ENCODE data around the gene C4orf54.

DNA sequence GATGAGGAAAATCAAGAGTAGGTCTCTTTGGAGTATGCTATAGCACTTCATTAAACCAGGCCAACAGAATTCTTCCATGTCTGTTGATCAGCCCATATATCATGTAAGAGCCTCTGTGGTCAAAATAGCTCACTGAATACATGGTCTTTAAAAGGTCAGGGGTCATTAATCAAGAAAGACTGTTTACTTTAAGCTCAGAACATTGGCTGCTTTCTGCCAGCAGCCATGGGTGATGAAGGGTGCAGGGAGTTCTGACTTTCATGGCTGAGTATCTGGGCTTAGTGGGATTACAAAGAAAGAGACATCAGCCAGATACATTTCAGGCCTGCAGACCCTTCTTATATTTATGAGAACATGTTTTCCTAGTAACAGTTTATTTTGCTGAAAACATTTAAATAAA lies 7.1 kb upstream of the C4orf54 start:
- TF ChIP-seq, protein P1, sequence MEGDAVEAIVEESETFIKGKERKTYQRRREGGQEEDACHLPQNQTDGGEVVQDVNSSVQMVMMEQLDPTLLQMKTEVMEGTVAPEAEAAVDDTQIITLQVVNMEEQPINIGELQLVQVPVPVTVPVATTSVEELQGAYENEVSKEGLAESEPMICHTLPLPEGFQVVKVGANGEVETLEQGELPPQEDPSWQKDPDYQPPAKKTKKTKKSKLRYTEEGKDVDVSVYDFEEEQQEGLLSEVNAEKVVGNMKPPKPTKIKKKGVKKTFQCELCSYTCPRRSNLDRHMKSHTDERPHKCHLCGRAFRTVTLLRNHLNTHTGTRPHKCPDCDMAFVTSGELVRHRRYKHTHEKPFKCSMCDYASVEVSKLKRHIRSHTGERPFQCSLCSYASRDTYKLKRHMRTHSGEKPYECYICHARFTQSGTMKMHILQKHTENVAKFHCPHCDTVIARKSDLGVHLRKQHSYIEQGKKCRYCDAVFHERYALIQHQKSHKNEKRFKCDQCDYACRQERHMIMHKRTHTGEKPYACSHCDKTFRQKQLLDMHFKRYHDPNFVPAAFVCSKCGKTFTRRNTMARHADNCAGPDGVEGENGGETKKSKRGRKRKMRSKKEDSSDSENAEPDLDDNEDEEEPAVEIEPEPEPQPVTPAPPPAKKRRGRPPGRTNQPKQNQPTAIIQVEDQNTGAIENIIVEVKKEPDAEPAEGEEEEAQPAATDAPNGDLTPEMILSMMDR (IDR thresholded peaks at IDR 0.05) = no peak
- TF ChIP-seq EZH2 (IDR thresholded peaks at IDR 0.05) = no peak
